ENCODE results near the gene IRF2BP2. TPM values are rescaled to one million over a fixed set of nuclear protein-coding genes. Genes with fewer than 3 reads are reported as not detected.

IRF2BP2 gene
- total RNA-seq, 4 donors from 2014 or later, result 106 to 125 (median 115) TPM

DNA sequence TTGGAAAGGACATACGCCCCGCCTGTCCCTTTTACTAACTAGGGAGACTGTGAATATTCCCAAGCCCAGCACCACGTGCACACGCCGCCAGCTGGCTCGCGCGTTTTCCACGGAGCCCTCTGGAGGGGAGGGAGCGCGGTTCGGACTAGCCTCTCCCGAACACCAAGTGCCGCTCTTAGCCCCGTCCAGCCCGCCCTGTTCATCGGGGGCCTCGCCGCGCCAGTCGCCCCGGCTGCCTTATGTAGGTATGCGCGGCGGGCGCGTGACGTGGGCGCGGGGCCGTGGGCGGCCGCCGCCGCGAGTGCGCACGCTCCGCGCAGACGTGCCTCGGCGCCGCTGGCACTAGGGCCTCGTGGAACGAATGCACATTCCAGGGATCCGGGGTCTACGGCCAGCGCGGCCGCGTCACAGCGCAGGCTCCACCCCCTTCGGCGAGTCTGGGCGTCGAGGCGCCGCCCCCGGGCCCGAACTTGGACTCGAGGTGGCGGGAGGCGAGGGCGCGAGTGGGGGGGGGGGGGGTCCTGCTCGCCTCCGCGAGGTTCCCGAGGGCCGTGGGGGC lies 767 bp upstream of the IRF2BP2 start:
- H3K36me3 ChIP-seq, result peaks cover 18 to 27% of the 10 kb centered on the region in 2 donors
- H3K27ac ChIP-seq, result peak overlapping the region; percentile 99 to 100 (median 100)
- 0% methylated on average over 13 to 36 of the region's 71 CpGs for WGBS, 2 donors
- DNase-seq, result peak; percentile 96 to 97
- intact Hi-C loops (cut with DNase I), result loop anchor here (5.0 to 10.0 kb wide), 2 partner anchors 374 to 472 kb away; no protein-coding TSS in a partner anchor
- H3K9me3 ChIP-seq, result no peaks in the 10 kb centered on the region
- peaks cover 33 to 37% of the 10 kb centered on the region in 2 donors for H3K4me1 ChIP-seq
- no peaks in the 10 kb centered on the region for H3K27me3 ChIP-seq
- H3K4me3 ChIP-seq (replicated peaks in 1 of 3), result peak overlapping the region; percentile 5 to 54 (median 45)
- peak in 2 of 6 experiments; percentile 15 to 31 for TF ChIP-seq CTCF (IDR thresholded peaks at IDR 0.05)
- TF ChIP-seq POLR2A (IDR thresholded peaks at IDR 0.05), result peak; percentile 98 to 99

DNA sequence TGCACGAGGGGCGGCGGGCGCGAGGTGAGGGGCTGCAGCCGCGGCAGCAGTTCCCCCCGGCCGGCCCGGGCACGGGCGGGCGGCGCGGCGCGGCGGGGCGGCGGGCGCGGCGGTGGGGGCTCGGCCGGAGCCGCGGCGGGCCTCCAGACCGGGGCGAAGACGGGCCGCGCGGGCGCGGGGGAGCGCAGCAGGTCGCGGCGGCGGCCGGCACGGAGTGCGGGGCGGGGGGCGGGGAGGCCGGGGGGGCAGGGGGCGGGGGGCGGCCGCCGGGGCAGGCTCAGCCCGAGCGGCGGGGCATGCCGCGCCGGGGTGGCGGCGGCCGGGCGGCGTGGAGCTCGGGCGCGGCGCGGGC lies 311 bp downstream of the IRF2BP2 start:
- intact Hi-C loops (cut with DNase I), result loop anchor here (5.0 to 10.0 kb wide), 5 partner anchors 72 to 473 kb away; no protein-coding TSS in a partner anchor
- DNase-seq, result no peak
- no CpG with 5 or more reads among the region's 67 CpGs for WGBS, 2 donors
- Histone ChIP-seq H3K27ac (peak overlapping the region; percentile 100), H3K4me3 (replicated peaks in 1 of 3) (peak overlapping the region in 1 of 3 donors; percentile 45), H3K27me3 (no peaks in the 10 kb centered on the region), H3K36me3 (peaks cover 18 to 27% of the 10 kb centered on the region in 2 donors), H3K4me1 (peaks cover 33 to 37% of the 10 kb centered on the region in 2 donors), H3K9me3 (no peaks in the 10 kb centered on the region)
- TF ChIP-seq CTCF (IDR thresholded peaks at IDR 0.05) (no peak), POLR2A (IDR thresholded peaks at IDR 0.05) (no peak)

DNA sequence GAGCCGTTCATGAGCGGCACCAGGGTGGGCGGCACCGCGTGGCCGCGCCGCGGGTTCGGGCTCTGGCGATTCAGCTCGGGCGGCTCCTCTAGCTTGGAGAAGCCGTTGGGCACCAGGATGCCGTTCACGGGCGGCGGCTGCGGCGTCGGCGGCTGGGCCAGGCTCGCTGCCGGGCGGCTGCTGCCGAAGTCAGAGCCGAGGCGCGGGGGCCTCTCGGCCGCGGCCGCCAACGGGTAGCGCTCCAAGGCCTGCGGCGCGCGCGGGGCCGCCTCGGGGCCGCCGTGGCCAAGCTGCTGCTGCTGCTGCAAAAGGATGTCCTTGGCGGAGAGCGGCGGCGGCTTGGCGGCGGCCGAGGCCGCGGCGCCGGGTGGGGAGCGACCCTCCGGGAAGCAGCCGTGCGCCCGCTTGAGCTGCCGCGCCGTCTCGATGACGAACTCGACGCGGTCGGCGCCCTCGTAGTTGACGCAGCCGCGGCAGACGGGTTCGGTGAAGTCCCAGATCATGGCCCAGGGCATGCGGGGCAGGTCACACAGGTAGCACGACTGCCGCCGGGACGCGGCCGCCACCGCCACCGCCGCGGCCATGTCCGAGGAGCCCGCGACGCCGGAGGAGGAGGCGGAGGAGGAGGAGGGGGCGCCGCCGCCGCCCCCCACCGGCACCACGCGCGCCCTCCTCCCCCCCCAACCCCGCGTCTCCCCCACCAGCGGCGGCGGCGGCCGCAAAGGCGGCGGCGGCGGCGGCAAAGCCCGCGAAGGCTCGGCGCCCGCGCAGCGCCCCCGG lies 877 bp downstream of the IRF2BP2 start:
- peak; percentile 47 for DNase-seq
- Histone ChIP-seq H3K36me3 (peaks cover 18 to 27% of the 10 kb centered on the region in 2 donors), H3K27ac (peak overlapping the region; percentile 99 to 100 (median 100)), H3K27me3 (no peaks in the 10 kb centered on the region), H3K4me1 (peaks cover 30 to 34% of the 10 kb centered on the region in 2 donors), H3K4me3 (replicated peaks in 1 of 3) (peak overlapping the region; percentile 28 to 88 (median 88)), H3K9me3 (no peaks in the 10 kb centered on the region)
- 0% methylated on average over 1 of the region's 121 CpGs; no CpG with 5 or more reads in 1 of the 2 donors for WGBS, 2 donors
- intact Hi-C loops (cut with DNase I), result loop anchor here (5.0 kb wide), 3 partner anchors 72 to 313 kb away; no protein-coding TSS in a partner anchor
- TF ChIP-seq POLR2A (IDR thresholded peaks at IDR 0.05), result peak in 1 of 2 donors; percentile 47
- TF ChIP-seq CTCF (IDR thresholded peaks at IDR 0.05), result no peak

DNA sequence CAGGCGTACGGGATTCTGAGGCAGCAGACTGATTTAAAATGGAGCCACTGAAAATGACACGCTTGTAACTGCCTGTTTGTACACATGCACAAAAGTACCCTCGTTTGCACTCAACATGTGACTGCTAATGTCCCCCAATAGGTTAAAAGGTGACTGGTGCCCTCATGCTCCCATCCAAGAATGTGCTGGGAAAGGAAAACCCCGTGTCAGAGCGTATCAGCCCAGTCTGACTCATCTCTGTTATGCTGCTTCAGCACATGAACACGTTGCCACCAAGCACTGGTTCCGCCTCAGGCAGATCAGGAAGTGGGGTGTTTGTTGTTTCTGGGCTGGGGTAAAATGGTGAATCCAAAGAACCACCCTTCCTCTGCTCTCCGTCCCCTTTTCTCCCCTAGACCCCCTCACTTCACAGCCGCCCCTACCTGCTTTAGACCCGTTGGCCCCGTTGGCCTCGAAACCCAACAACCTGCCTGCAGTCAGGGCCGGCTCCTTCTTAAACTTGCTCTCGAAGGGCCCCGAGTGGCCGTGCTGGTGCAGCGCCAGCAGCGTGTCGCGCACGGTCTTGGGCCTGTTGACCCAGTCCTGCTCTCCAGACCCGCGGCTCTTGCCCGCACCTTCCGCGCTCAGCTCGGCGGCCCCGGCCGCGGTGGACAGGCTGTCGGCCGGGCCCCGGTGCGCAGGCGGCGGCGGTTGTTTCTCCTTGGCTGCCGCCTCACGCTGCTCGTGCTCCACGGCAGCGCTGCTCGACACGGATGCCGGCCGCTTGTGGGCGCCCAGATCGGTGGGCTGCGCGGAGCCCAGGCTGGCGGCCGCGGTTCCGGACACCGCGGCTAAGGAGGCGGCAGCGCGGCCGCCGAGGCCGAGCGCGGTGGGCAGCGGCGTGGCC lies 1.7 kb downstream of the IRF2BP2 start:
- H3K27ac ChIP-seq, result peak overlapping the region; percentile 99 to 100 (median 100)
- 1 to 2% methylated on average over 19 to 22 of the region's 68 CpGs for WGBS, 2 donors
- H3K36me3 ChIP-seq, result peaks cover 18 to 27% of the 10 kb centered on the region in 2 donors
- no peaks in the 10 kb centered on the region for H3K9me3 ChIP-seq
- intact Hi-C loops (cut with DNase I), result loop anchor here (5.0 kb wide), 3 partner anchors 71 to 314 kb away; no protein-coding TSS in a partner anchor
- H3K4me3 ChIP-seq (replicated peaks in 1 of 3), result peak overlapping the region; percentile 28 to 88 (median 88)
- peaks cover 26 to 29% of the 10 kb centered on the region in 2 donors for H3K4me1 ChIP-seq
- DNase-seq, result peak; percentile 83 to 86
- H3K27me3 ChIP-seq, result no peaks in the 10 kb centered on the region
- peak in 1 of 6 experiments; percentile 5 for TF ChIP-seq CTCF (IDR thresholded peaks at IDR 0.05)
- TF ChIP-seq POLR2A (IDR thresholded peaks at IDR 0.05), result peak; percentile 22 to 83

Measured in thyroid gland (tissue), 4 donors.